Suppressor macrophage (primary cell): ENCODE measurements around the gene SLC4A3.

ENCODE experiments used
- DNase-seq, 4 experiments: peaks; one replicate each; pipeline ENCODE4 v3.0.0-alpha.2; 2020 to 2022

The SLC4A3 gene

DNA sequence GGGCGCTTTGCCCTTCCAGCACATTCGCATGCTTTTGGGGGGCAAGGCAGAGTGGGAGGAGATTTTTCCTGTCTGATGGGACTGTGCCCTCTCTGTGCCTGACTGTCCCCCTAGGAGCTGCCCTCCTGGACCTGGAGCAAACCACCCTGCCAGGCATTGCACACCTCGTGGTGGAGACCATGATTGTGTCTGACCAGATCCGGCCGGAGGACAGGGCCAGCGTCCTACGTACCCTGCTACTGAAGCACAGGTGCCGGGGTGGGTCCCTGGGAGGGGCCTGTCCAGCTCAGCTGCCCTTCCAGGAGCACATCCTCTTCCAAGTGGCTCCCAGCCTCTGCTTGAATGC is 5.3 kb downstream of the SLC4A3 start:
- no peak for DNase-seq

- no peak for DNase-seq
Measured at GRCh38 chr2:219633276-219634065, 6.0 kb downstream of the SLC4A3 start.

- no peak for DNase-seq
Measured at GRCh38 chr2:219634171-219634940, 6.9 kb downstream of the SLC4A3 start.

GRCh38 chr2:219634951-219635751 is 7.7 kb downstream of the SLC4A3 start:
- no peak for DNase-seq

- DNase-seq: no peak
Measured at GRCh38 chr2:219636144-219636915, 8.9 kb downstream of the SLC4A3 start.

DNA sequence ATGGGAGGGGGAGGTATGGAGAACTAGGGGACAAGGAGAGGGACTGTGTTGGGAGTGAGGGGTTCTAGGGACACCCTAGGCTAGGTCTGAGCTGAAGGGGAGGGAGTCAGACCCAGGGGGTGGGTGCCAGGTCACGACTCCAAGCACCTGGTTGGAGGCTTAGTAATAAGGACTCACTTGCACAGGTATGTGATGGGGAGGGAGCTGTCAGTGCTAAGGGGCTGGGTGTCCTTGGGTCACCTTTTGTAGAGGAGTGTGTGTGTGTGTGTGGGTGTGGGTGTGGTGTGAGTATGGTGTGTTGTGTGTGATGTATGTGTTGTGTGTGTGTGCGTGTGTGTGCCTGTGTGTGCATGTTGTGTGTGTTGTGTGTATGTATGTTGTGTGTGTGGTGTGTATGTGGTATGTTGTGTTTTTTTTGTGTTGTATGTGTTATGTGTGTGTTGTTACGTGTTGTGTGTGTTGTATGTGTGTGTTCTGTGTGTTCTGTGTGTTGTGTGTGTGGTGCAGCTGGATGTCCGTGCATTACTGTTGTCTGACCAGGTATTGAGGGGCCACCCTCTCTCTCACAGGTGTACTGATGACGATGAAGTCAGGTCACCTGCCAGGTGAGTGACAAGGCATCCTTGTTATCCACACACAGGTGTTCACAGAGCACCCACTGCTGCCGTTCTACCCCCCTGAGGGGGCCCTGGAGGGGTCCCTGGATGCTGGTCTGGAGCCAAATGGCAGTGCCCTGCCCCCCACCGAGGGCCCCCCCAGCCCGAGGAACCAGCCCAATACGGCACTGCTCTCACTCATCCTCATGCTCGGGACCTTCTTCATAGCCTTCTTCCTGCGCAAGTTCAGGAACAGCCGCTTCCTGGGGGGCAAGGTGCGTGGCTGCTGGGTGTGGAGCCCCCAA is 9.8 kb downstream of the SLC4A3 start:
- no peak for DNase-seq

GRCh38 chr2:219637842-219638185 is 10.4 kb downstream of the SLC4A3 start:
- DNase-seq: no peak

DNA sequence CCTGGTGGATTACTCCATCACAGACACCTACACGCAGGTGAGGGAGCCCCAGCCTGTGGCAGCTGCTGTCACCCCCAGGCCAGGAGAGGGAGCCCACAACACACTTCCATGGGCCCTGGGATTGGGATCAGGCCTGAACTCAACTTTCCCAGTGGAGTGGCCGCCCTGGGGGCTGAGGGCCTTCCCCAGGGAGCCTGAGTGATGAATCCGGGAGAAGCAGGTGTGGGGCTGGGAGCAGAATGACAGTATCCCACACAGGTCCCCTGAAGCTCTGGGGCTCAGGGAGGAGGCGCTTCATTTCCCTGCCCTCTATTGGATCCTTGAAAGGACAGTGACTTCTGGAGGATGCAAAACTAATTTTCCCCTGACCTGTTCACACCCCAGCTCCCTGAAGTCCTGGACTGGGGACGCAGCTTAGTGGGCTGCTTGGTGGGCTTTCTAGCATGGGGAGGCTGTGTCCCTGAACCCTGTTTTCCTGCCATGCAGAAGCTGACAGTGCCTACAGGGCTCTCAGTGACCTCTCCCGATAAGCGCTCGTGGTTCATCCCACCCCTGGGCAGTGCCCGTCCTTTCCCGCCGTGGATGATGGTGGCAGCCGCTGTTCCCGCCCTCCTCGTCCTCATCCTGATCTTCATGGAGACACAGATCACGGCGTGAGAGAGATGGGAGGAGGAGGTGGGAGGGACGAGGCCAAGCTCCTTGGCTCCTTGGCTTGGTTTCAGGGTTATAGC is 11.0 kb downstream of the SLC4A3 start:
- no peak for DNase-seq

DNA sequence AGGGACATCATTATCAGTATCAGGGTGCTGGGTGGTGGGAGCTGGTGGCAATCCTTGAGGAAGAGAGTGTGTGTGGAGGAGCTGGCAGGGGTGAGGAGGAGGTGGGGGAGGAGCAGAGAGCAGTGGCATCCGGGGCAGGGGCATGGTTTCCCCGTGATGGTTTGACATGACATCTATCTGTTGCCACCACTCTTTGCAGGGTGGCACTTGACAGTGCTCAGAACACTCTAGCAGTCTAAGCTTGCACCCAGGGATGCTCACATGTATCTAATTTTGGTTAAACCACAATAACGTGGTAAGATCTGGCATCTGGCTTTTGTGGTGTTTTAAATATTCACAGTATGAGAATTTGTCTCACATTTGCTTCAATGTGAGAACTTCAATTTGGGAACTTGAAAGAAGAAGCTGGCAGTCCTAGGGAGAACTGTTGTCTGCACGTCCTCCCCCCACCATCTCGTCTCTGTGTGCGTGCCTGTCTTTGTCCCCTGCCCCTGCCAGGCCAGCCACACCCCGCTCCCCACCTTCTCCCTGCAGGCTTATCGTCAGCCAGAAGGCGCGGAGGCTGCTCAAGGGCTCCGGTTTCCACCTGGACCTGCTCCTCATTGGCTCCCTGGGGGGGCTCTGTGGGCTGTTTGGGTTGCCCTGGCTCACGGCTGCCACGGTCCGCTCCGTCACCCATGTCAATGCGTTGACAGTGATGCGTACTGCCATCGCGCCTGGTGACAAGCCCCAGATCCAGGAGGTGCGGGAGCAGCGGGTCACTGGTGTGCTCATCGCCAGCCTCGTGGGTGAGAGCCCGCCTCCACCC is 11.7 kb downstream of the SLC4A3 start:
- DNase-seq: peak in 3 of 4 experiments; percentile 24 to 46 (median 26)

DNA sequence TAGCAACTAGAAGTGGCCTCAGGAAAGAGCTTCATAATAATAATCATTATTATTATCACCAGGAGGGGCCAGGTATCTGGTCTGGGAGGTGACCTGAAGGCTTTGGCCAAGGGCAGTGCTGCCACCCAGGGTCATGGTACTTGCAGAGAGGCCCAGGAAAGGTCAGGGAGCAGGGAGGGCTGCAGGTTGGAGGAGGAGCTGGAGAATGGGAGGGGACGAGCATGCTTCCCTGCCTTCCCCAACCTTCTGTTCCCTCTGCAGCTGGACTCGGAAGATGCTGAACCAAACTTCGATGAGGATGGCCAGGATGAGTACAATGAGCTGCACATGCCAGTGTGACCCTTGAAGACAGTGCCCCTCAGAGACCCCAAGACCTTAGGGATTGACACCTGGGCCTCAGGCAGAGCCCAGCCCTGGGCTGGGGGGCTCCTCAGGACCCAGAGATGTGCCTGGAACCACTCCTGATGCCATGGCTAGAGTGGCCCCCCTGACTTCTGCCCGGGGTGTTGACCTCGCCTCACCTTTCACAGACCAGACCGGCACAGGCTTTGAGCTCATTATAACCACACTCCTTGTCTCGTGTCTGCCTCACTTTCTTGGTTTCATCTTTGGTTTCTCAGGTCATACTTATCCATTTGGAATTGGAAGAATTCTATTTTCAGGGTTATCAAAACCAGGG is 14.1 kb downstream of the SLC4A3 start:
- DNase-seq: no peak

DNA sequence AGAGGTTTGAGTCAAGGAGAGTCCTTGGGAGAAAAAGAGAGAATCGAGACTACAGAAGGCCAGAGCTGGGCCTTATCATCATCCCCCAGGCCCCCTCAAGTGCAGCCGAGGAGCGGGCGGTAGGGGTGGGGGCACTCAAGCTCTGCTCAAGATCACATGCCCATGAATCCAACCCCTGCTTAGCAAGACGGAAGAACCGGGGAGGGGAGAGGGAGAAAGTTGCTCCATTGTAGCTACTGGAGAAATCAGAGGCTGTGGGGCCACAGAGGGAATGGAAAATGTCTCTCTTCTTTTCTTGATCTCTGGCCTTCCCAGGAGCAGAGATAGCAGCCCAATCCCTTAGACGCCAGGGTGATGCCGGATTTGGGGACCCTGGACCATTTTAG is 14.6 kb downstream of the SLC4A3 start:
- no peak for DNase-seq

DNA sequence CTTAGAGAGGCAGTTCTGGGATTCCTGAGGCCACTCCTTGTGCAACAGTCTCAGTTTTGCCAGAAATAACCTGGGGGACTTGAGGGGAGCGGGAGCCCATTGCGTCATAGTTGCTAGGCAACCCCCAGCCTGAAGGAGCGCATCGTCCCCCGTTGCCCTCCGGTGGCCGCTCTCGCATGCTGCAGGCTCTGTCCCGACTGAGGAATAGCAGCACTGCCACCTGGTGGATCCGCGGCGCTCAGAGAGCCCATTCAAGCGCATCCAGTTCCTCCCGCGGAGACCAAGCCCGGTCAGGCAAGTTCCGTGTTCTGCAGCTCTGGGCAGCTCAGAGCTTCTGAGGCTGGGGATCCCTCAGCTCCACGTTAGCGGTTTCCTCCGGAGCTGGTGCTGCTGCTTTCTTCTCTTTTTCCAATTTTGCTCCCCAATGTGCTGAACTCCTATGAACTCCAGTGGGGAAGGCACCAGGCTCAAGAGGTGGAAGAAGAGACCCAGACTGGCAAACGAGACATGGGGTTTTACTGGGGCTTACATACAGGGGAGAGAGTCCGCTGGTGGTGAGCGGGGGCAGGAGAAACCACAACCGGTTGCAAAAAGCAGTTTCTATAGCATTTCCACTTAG is 15.1 kb downstream of the SLC4A3 start:
- peak; percentile 96 to 98 (median 98) for DNase-seq

GRCh38 chr2:219643084-219643473 is 15.6 kb downstream of the SLC4A3 start:
- no peak for DNase-seq

DNA sequence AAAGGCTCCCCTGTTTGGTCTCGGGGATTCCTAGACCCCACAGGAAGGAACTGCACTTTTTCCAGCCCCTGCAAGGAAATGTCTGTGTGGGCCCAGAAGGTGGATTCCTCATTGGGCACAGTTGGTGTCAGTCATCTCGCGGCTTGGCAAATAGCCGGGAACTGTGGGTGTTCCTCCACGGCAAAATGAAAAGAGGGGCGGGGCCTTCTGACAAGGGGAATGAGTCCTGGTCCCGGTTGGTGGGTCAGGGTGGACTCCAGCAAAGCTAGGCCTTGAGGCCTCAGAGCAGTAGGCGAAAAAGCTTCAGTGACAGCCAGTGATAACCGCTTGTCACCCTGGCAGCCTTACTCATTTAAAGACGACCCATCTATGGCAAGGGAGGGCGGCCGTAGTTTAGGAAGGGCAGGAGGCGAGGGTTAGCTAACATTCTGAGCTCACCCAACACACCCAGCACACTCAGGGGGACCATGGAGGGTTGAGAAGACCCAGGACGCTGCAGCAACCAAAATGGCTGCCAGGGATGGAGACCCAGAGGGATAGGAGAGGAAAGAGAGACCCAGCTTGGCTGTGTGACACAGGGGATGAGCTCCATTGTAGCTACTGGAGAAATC is 16.5 kb downstream of the SLC4A3 start:
- DNase-seq: no peak

GRCh38 chr2:219644801-219645480 is 17.5 kb downstream of the SLC4A3 start:
- no peak for DNase-seq

DNA sequence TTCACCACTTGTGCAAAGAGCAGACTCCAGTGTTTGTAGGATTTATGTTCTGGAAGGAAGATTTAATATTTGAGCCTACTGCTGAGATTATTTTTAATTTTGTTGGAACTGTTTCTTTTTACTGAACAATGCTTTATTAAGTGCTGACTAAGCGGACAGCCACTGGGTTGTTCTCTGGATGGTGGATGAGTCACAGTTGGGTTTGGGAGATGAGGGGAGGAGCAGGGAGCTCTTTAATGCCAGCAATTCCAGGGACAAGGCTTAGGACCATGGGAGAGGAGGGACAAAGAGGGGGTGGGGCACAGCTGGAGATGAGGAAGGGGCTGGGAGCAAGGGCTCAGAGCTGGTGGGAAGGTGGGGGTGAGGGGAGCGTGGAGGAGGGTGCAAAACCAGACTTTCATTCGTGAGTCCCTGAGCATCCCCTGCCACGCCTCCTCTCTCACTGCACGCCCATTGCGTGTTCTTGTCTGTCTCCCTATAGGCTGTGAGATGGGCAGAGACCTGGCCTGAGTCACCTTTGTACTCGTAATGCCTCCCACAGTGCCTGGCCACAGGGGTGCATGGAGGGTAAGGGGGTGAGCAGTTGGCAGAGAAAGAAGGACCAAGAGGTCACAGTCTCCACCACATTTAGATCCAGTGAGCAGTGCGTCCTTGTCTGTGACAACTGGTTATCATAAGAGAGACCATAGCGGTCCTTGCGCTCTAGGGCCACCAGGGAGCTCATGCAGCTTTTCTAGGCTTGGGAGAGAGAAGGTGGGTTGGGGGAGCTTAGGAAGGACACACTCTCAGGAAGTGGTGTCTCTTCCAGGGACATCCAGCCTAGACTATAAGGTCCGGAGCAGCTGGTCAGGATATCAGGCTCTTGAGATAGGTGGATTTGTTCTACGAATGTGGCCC is 18.4 kb downstream of the SLC4A3 start:
- peak in 2 of 4 experiments; percentile 22 to 34 for DNase-seq

DNA sequence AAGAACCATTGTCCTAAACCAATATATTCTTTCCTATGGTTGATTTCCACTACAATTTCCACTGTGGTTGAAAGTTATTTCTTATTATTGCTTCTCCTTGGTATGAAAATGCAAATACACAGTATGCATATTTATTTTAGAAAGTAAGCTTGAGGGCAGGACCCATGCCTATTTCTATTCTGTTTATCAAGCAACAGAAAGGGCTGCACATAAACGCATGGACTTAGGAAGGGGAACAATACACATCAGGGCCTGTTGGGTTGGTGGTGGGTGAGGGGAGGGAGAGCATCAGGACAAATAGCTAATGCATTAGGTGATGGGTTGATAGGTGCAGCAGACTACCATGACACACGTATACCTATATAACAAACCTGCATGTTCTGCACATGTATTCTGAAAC is 20.7 kb downstream of the SLC4A3 start:
- no peak for DNase-seq
